DLD1 (cell line): ENCODE data around the gene XPNPEP2.

ENCODE experiments used
- in situ Hi-C: cut with HindIII; loops from 2 replicates; pipeline ENCODE4 v1.10.0; 2017; ENCODE audit warnings: low sequenced_read_pairs

XPNPEP2 gene

DNA sequence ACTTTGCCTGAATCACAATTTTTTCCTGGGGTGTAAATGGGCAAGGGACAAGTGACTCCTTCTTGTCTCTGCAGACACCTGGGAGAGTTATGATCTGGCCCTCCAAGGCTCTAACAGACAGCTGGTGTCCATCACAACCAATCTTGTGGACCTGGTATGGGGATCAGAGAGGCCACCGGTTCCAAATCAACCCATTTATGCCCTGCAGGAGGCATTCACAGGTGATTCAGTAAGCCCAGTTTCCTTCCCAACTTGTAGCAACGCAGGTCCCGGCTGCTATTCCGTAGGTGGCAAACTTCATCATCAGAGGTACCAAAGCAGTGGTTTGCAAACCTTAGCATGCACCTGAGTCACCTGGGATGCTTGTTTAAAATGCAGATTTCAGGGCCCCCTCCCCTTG, 8.8 kb downstream of the XPNPEP2 start:
- in situ Hi-C loops = loop anchor here (25.0 kb wide), 1 partner anchor 135 kb away; no protein-coding TSS in a partner anchor

DNA sequence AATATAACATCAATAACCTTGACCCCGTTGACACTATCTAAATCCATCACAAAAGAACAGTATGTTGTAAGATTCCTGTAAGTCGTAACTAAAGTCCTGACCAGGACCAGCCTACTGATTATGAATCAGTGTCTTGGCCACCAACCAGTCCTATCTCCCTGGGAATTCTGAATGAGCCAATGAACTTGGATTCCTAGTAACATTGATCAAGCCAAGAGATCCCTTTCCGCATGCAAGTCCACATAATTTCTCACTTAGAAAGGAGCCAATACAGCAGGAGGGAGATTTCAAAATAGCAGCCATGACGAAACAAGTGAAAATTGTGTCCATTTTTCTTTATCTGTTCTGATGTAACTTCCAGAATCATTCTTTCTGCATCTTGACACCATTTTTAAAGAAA, 9.5 kb downstream of the XPNPEP2 start:
- in situ Hi-C loops = loop anchor here (25.0 kb wide), 1 partner anchor 136 kb away; no protein-coding TSS in a partner anchor

DNA sequence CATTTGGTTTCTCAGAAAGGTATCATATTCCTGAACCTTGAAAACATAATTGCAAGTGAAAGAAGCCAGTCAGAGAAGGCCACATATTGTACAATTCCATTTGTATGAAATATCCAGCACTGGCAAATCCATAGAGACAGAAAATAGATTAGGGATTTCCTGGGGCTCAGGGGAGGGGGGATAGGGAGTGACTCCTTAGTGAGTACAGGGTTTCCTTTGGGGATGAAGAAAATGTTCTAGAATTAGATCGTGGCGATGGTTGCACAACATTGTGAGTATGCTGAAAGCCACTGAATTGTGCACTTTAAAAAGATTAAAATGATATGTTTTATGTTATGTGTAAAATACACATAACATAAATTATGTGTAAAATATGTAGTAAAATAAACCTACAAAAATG, 10.3 kb downstream of the XPNPEP2 start:
- in situ Hi-C loops = loop anchor here (25.0 kb wide), 1 partner anchor 137 kb away; no protein-coding TSS in a partner anchor

DNA sequence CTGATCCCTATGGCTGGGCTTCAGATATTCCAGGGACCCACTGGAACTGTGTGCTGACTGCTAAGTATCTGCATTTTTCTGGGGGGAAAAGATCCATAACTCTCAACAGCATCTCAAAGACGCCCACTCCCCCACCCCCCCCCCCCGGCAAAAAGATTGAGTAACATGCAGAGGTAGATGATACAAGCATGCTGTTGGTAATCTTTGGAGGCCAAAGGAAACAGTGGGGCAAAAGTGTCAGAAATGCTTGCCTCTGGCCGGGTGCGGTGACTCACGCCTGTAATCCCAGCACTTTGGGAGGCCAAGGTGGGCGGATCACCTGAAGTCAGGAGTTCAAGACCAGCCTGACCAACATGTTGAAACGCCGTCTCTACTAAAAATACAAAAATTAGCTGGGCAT, 12.2 kb downstream of the XPNPEP2 start:
- in situ Hi-C loops = no loop called here

DNA sequence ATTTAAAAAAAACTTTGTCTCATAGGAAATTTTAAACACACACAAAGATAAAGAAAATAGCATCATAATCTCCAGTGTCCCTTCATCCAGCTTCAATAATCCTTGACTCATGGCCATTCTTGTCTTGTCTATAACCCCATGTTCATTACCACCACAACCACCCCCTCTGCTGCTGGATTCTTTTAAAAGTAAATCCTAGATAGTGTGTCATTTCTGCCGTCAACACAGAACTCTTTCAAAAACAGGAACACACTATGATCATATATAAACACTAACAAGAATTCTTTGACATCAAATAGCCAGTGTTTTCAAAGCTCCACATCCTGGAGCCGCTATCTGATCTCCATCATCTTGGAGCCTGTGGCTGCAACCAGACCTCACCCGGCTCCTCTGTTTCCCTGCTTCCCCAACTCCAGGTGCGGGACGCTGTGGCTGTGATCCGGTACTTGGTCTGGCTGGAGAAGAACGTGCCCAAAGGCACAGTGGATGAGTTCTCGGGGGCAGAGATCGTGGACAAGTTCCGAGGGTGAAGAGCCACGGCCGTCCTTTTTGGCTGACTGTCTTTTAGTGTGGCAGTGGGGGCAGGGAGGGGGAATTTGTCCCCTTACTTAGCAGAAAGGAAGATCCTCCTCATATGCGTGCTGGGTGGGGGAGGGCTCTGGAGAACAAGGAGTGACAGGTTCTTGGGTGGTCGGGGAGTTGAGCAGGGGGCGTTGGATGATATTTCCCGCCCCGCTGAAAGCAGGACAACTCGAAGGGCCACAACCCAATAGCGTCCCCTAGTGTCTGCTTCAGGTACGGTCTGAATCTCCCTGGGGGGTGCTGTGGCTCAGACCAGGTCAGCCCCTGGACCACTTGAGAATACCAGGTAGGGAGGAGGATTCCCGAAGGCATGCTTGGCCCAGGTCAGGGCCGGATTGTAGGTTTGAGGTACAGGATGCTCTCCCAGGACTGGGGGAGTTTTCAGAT, 15.6 kb downstream of the XPNPEP2 start:
- in situ Hi-C loops = no loop called here

DNA sequence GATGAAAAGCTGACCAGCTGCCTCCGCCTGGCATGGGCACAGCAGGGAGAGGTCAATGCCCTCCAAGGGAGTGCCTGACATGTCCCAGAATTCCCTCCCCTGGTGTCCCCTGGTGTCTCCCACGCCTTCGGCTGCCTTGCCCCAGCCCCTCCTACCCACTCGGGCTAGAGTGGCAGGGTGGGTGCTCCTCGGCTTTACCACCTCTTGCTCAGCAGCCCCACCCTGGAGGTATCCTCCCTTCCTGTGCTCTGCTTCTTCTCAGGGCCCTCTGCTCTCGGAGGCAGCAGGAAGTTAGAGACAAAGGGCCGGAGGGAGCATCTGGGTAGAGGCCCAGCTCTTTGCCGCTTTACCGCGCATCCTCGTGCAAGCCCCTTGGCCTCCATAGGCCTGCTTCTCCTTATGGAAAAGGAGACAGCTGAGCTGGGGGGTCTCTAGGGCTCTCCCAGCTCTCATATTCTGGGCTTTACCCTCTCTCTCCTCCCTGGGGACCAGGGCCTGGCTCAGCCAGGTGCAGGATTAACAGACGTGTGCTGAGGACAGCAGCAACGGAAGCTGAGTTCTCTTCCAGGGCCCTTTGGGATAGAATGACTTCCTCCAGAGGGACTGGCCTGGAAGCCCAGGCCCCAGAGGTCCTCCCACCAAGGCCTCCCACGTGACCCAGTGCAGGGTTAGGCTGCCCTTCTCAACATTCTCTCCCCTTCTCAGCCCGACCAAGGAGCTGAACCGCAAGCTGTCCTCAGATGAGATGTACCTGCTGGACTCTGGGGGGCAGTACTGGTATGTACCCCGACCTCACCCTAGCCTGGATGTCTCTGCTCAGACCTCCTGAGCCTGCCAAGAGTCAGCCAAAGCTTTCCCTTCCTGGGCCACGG, 17.2 kb downstream of the XPNPEP2 start:
- in situ Hi-C loops = no loop called here

DNA sequence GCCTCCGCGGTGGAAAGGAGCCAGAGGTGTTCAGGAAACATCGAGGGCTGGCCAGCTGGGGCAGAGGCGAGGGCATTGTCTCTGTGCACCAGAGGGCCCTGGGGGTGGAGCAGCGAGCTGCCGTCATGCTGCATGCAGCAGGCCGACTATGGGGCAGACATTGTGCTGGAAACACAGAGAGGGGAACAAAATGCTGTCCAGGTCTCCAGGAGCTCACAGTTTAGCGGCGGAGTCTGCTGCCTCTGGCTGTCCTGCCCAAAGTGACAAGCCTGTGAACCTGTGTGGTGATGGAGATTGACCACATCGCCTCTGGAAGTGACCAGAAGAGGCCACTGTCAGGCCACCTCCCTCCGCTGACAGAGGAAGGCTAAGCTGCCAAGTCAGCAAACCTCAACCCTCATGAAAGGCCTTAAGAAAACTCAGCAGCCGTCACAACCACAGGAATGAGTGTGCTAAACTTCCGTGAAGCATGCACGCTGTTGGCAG, 20.8 kb downstream of the XPNPEP2 start:
- in situ Hi-C loops = no loop called here

DNA sequence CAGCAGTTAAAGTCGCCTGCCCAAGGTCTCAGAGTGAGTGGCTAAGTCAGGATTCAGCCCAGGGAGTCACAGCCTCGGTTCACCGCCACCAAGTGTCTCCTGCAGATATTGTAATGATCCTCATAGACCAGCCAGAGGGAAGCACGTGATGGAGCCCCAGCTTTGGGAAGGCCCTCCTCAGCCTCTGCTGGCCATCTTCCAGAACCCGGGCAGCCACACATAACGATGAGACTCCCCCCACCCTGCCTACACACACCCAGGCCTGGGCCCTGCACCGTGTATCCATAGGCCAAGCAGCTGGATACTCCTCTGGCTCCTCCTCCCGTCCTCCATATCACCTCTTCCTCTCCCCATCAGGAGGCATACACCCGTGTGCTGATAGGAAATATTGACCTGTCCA, 21.4 kb downstream of the XPNPEP2 start:
- in situ Hi-C loops = no loop called here

DNA sequence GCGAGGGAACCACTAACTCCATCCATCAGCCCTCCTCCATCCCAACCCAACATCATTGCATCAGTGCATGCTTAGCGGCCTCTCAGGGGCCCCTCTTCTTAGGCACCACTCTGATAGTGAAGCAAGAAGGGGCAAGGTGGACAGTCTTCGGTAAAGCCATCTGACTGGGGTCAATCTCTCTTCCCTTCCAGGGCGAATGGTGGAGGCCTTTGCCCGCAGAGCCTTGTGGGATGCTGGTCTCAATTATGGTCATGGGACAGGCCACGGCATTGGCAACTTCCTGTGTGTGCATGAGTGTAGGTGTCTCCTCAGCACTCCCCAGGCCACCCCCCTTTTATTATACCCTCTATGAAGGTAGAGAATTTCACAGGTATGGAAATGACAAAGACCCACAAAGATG, 22.2 kb downstream of the XPNPEP2 start:
- in situ Hi-C loops = no loop called here

DNA sequence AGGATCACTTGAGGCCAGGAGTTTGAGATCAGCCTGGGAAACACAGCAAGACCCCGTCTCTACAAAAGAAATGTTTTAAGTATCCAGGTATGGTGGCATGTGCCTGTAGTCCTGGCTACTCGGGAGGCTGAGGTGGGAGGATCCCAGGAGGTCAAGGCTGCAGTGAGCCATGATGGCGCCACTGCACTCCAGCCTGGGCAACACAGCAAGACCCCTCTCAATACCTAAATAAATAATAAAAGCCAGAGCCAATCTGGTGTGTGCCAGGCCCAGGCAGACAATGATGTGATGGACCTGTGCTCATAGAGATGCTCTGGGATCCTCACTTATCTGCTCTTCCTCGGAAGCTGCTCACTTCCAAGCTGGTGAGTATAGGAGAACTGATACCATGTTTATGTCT, 22.8 kb downstream of the XPNPEP2 start:
- in situ Hi-C loops = no loop called here

DNA sequence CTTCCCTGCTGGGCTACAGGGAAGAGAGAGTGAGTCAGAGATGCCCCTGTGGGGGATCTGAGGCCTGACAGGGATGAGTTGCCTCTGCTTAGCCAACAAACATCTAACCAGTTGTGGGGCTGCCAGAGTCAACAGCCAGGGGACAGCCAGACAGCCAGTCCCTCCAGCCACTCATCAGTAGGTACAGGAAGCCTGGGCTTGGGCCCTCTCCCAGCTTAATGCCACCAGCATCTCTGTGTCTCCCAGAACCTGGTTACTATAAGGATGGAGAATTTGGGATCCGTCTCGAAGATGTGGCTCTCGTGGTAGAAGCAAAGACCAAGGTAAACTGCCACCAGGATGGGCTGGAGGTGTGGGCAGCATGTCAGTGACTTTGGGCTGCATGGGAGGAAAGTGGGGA, 23.7 kb downstream of the XPNPEP2 start:
- in situ Hi-C loops = no loop called here

DNA sequence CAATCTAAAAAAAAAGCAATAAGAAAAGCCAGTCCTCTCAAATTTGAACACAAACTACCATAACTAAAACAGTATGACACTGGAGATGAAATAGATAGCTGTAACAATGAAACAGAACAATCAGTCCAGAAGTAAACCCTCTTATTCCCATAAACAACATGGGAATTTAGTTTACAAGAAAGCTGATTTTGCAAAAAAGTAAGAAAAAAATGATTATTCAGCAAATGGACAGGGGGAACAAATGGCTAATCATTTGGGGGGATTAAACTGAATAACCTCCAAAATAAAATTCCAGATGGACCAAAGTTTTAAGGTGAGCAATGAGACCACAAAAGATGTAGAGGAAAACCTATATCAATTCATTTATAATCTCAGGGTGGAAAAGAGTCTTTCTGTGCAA, 24.9 kb downstream of the XPNPEP2 start:
- in situ Hi-C loops = no loop called here

DNA sequence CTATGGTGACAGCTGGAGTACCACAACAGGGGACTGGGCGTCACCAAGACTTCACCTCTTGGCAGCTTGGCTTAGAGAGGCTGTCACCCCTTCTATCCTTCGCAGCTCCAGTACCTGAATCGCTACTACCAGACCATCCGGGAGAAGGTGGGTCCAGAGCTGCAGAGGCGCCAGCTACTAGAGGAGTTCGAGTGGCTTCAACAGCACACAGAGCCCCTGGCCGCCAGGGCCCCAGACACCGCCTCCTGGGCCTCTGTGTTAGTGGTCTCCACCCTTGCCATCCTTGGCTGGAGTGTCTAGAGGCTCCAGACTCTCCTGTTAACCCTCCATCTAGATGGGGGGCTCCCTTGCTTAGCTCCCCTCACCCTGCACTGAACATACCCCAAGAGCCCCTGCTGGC, 29.4 kb downstream of the XPNPEP2 start:
- in situ Hi-C loops = no loop called here

DNA sequence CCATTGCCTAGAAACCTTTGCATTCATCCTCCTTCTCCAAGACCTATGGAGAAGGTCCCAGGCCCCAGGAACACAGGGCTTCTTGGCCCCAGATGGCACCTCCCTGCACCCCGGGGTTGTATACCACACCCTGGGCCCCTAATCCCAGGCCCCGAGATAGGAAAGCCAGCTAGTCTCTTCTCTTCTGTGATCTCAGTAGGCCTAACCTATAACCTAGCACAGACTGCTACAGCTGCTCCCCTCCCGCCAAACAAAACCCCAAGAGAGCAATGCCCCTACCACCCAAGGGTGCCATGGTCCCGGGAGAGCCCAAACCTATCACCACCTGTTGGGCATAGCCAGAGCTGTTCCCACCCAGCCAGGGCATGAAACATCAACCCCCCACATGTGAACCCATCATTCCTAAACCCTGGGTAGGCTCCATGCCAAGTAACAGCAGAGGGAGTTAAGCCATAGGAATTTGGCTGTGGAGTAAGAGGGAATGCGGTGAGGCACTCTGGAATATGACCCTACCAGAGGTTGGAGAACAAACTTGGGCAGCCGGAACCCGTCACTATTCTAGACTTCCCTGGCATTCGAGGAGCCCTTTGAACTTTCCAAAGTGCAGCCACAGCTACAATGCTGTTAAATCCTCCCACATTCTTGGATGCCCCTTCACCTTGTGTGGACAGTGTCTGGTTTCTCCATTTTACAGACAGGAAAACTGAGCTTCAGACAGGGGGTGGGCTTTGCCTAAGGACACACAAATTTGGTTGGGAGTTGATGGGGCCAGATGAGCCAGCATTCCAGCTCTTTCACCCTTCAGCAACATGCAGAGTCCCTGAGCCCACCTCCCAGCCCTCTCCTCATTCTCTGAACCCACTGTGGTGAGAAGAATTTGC, 30.0 kb downstream of the XPNPEP2 start:
- in situ Hi-C loops = no loop called here

DNA sequence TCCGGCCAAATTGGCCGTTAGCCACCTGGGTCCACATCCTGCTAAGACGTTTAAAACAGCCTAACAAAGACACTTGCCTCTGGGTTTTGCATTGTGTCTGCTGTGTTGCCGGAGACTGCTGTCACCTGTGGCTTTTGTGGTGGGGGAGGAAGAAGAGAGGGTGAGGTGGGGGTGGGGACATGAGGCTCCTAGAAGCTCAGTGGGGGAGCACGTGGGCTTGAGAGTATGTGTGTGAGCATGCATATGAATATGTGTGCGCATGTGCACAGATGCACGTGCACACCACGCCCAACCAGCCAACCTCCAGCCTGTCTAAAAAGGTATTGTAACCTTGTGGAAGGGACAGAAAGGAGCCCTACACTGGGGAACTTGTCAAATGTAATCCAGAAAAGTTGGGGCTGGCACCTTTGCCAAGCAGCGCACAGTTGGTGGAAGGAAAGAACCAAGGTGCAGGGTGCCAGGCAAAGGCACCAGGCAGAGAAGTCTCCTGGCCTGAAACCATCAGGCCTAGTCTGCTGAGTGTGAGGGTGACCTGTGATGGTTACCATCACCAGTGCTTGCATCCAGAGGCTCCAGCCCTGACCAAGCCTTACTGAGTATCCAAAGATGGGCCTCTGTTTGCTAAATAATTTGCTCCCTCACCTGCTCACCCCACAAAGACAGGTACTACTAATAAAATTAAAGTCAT, 30.8 kb downstream of the XPNPEP2 start:
- in situ Hi-C loops = no loop called here

DNA sequence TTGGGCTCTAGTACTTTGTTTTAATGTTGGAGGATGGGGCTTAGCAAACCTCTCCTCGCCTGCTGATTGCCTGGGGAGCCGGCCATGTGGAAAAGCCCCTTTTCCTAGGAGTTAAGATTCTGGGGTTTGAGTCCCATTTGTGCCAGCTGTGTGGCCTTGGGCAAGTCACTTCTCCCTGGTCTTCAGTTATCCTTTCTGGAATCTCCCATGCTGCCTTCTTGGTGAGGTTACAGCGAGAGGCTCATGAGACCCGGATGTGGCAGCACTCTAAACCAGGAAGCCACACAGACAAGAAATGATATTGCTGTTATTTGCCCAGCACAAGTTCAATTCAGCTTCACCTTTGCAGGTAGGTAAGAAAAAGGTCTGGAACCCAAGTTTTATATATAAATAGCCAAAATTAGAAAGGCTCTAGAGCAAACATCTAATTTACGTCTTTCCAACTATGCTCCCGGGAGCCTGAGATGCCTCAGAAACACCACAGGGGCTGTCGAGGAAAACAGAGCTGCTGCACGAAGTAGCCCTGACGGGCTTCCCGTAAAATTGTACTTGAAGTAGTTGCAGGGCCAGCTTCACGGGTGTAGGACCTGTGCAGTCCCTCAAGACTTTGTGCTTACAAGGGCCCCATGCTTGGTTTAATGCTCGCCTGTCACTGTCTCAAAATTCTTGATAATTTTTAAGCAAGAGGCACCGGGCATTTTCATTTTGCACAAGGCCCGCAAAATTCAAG, 32.7 kb downstream of the XPNPEP2 start:
- in situ Hi-C loops = no loop called here

DNA sequence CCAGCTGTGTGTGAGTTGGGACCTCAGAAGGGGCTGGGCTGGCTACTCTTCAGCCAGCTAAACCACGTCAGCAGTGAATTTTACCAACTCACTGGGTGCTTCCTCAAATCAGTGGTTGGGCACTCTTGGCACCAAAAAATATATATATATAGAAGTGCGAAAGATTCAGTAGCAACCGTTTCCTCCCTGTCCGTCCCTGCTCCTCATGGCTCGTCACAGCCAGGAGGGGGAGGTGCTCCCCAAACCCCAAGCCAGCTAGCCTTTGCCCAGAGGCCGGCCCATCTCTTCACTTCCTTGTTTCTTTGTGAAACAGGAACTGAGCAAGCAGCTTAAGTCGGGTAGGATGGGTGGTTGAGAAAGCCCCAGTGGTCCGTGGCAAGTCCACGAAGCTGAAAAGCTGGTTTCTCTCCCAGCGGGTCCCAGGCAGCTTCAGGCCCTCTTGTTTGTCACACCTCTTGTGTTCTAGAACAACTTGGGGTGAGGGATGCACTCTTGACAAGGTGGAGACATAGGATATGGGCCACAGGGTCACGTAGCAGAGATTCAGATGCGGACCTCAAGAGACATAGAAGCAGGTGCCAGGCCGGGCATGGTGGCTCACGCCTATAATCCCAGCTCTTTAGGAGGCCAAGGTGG, 34.1 kb downstream of the XPNPEP2 start:
- in situ Hi-C loops = no loop called here

DNA sequence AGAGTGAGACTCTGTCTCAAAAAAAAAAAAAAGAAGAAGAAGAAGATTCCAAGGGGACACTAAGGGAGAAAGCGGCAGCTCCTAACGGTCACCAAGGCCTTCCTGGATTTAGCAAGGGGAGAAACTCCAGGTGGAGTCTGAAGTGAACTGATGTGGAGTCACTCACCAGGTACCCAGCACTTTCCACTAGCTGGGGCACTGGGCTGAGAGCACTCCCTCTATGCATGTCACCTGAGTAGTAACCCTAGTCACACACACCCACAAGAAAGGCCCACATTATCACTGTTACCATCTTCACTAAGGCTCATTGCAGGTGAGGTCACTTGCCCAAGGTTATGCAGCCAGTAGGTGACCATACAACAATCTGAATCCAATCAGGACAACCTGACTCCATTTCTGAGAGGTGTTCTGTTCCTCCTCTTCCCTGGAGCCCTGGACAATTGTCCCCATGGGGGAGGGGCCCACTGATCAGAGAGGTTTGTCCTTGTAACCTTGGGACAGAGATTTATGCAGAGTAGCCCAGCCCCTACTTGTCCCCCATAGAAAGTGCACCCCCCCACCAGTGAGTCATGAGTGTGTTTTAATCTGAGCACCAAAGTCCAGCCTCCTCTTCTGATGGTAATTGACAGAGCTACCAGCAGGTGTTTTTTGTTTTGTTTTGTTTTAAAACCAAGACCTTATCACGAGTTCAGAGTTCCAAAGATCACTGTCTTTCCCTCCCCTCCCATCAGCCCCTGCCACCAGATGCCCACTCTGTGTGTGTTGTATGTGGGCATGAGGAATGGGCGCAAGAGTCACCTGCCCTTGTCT, 35.1 kb downstream of the XPNPEP2 start:
- in situ Hi-C loops = no loop called here
